Measurements from ENCODE around the gene CD55. TPM values are rescaled to one million over a fixed set of nuclear protein-coding genes. Genes with fewer than 3 reads are reported as not detected.

Gene CD55
- total RNA-seq, 1 experiment from 2014 or later: 75.4 TPM

GRCh38 chr1:207398986-207399385, 77.5 kb downstream of the CD55 start:
- Histone ChIP-seq H3K9me2 (ENCODE audit: insufficient read depth) (no peaks in the 10 kb centered on the region), H3K27ac (ENCODE audit: low read depth, low read length) (no peak overlapping the region), H3K4me3 (replicated peaks in 1 of 2; ENCODE audit: low read depth in 1 of 2, low read length in 2 of 2) (no peak overlapping the region), H3K9ac (ENCODE audit: low read length) (no peak overlapping the region), H3K79me2 (ENCODE audit: insufficient read depth, low read length) (no peaks in the 10 kb centered on the region), H3K4me2 (ENCODE audit: low read length) (no peak overlapping the region), H4K20me1 (ENCODE audit: insufficient read depth) (no peaks in the 10 kb centered on the region), H3K27me3 (ENCODE audit: insufficient read depth, low read length) (no peaks in the 10 kb centered on the region), H2AFZ (ENCODE audit: low read depth, low read length, poor library complexity, severe bottlenecking) (no peak overlapping the region), H3K9me3 (ENCODE audit: control insufficient read depth in 1 of 2, insufficient read depth in 1 of 2, low read depth in 1 of 2, low read length in 2 of 2) (no peaks in the 10 kb centered on the region), H3K36me3 (ENCODE audit: control insufficient read depth in 1 of 2, insufficient read depth in 2 of 2, low read length in 2 of 2) (no peaks in the 10 kb centered on the region), H3K4me1 (ENCODE audit: control insufficient read depth in 1 of 2, insufficient read depth in 2 of 2, low read length in 2 of 2) (peaks cover 0 to 4% of the 10 kb centered on the region in 2 experiments; a peak in 2 of 4 replicates)
- no peak for ATAC-seq
- TF ChIP-seq, protein P1, sequence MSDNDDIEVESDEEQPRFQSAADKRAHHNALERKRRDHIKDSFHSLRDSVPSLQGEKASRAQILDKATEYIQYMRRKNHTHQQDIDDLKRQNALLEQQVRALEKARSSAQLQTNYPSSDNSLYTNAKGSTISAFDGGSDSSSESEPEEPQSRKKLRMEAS (IDR thresholded peaks at IDR 0.05): no peak
- TF ChIP-seq, protein P2, sequence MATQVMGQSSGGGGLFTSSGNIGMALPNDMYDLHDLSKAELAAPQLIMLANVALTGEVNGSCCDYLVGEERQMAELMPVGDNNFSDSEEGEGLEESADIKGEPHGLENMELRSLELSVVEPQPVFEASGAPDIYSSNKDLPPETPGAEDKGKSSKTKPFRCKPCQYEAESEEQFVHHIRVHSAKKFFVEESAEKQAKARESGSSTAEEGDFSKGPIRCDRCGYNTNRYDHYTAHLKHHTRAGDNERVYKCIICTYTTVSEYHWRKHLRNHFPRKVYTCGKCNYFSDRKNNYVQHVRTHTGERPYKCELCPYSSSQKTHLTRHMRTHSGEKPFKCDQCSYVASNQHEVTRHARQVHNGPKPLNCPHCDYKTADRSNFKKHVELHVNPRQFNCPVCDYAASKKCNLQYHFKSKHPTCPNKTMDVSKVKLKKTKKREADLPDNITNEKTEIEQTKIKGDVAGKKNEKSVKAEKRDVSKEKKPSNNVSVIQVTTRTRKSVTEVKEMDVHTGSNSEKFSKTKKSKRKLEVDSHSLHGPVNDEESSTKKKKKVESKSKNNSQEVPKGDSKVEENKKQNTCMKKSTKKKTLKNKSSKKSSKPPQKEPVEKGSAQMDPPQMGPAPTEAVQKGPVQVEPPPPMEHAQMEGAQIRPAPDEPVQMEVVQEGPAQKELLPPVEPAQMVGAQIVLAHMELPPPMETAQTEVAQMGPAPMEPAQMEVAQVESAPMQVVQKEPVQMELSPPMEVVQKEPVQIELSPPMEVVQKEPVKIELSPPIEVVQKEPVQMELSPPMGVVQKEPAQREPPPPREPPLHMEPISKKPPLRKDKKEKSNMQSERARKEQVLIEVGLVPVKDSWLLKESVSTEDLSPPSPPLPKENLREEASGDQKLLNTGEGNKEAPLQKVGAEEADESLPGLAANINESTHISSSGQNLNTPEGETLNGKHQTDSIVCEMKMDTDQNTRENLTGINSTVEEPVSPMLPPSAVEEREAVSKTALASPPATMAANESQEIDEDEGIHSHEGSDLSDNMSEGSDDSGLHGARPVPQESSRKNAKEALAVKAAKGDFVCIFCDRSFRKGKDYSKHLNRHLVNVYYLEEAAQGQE (IDR thresholded peaks at IDR 0.05; ENCODE audit: low read depth): no peak
- TF ChIP-seq SIN3A (IDR thresholded peaks at IDR 0.05; ENCODE audit: low read depth) (no peak), TCF7L2 (IDR thresholded peaks at IDR 0.05; ENCODE audit: borderline replicate concordance, extremely low read depth, insufficient read depth, insufficient read length) (no peak), EZH2phosphoT487 (IDR thresholded peaks at IDR 0.05; ENCODE audit: borderline replicate concordance) (no peak), EGR1 (IDR thresholded peaks at IDR 0.05; ENCODE audit: low read depth) (no peak), ELF1 (IDR thresholded peaks at IDR 0.05; ENCODE audit: borderline replicate concordance, low read depth) (no peak), POLR2A (IDR thresholded peaks at IDR 0.05; ENCODE audit: borderline replicate concordance, extremely low read depth, insufficient read depth, insufficient read length) (no peak), CEBPB (IDR thresholded peaks at IDR 0.05; ENCODE audit: low read depth) (no peak), FOSL1 (IDR thresholded peaks at IDR 0.05; ENCODE audit: low read depth) (no peak), POLR2AphosphoS5 (IDR thresholded peaks at IDR 0.05; ENCODE audit: low read depth, low read length) (no peak), CBX3 (IDR thresholded peaks at IDR 0.05; ENCODE audit: low read depth) (no peak), YY1 (IDR thresholded peaks at IDR 0.05; ENCODE audit: extremely low read depth, insufficient replicate concordance, low read depth, low read length) (no peak), EZH2 (IDR thresholded peaks at IDR 0.05) (no peak), ZBTB33 (IDR thresholded peaks at IDR 0.05; ENCODE audit: extremely low read depth, insufficient replicate concordance, low read length) (no peak), JUND (IDR thresholded peaks at IDR 0.05) (no peak), ZFX (IDR thresholded peaks at IDR 0.05) (no peak), SP1 (IDR thresholded peaks at IDR 0.05; ENCODE audit: low read depth) (no peak)
- TF ChIP-seq, protein P3, sequence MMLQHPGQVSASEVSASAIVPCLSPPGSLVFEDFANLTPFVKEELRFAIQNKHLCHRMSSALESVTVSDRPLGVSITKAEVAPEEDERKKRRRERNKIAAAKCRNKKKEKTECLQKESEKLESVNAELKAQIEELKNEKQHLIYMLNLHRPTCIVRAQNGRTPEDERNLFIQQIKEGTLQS (IDR thresholded peaks at IDR 0.05): no peak
- TF ChIP-seq, protein P4, sequence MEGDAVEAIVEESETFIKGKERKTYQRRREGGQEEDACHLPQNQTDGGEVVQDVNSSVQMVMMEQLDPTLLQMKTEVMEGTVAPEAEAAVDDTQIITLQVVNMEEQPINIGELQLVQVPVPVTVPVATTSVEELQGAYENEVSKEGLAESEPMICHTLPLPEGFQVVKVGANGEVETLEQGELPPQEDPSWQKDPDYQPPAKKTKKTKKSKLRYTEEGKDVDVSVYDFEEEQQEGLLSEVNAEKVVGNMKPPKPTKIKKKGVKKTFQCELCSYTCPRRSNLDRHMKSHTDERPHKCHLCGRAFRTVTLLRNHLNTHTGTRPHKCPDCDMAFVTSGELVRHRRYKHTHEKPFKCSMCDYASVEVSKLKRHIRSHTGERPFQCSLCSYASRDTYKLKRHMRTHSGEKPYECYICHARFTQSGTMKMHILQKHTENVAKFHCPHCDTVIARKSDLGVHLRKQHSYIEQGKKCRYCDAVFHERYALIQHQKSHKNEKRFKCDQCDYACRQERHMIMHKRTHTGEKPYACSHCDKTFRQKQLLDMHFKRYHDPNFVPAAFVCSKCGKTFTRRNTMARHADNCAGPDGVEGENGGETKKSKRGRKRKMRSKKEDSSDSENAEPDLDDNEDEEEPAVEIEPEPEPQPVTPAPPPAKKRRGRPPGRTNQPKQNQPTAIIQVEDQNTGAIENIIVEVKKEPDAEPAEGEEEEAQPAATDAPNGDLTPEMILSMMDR (IDR thresholded peaks at IDR 0.05 in 2 of 3, conservative IDR thresholded peaks at IDR 0.05 in 1 of 3; ENCODE audit: borderline replicate concordance in 1 of 3, insufficient read depth in 1 of 3, low read depth in 2 of 3, low read length in 2 of 3): no peak
- no TSS peak for BruUV-seq (replicated peaks)
- DNase-seq (ENCODE audit: low read depth, low spot score): no peak
- ChIA-PET POLR2A (no interaction called here), CTCF (interaction anchor here (0.7 to 1.0 kb wide), 2 partner anchors 140 to 315 kb away, joined by 3 to 4 read pairs; no protein-coding TSS in a partner anchor), RAD21 (ENCODE audit: low non-redundant PET in 1 of 2, low total read pairs in 2 of 2, uncharacterized antibody in 2 of 2, unreplicated experiment in 2 of 2) (no interaction called here)
- intact Hi-C loops (cut with micrococcal nuclease): no loop called here
